Body of pancreas (tissue), 4 donors: ENCODE results near the gene DMKN.

Experiments used
- POLR2A ChIP-seq, 3 donors: fragments of 450-650 bp; IDR thresholded peaks; one replicate each; pipeline ENCODE4 v1.6.1; 2016; ENCODE audit warnings: antibody characterized with exemption in 3 of 3, mild to moderate bottlenecking in 2 of 3
- TF ChIP-seq, protein P1 (sequence below), 7 experiments: fragments of 450-650 bp in 4 of 7; fragments of 200-600 bp in 3 of 7; sonication (generic) in 3 of 7; IDR thresholded peaks; one replicate each; pipeline ENCODE4 v1.5.1; 2016 to 2019; ENCODE audit warnings: antibody characterized with exemption in 7 of 7

DNA sequence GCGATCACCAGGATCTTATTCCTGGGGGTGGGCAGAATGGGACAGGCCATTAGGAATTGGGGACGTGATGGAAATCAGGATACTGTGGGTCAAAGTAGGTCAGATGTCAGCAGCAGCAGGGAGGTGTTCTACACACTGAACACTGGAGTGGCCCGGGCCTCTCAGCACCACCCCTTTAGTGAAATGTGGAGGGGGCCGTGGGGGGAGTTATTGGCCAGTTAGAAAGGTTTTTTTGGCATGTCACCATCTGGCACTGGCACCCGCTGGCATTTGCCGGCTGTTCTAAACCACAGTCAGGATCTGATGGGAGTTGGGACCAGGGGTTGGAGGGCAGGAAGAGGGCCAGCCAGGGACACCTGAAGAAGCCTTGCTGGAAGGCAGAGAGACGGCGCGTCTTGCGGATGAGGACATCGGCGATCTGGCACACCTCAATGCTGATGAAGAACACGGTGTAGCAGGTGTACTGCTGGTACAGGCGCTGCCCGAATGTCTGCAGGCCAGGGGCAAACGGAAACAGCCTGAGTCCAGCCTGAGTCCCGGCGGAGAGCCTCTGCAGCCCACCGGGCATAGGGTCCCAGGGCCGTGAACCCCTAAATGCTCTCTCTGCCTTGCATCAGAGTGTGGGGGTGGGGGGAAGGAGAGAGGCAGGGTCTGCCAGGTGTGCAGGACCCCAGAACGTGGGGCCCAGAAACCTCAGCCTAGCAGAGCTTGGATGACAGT lies 37.8 kb upstream of the DMKN start:
- TF ChIP-seq, protein P1, sequence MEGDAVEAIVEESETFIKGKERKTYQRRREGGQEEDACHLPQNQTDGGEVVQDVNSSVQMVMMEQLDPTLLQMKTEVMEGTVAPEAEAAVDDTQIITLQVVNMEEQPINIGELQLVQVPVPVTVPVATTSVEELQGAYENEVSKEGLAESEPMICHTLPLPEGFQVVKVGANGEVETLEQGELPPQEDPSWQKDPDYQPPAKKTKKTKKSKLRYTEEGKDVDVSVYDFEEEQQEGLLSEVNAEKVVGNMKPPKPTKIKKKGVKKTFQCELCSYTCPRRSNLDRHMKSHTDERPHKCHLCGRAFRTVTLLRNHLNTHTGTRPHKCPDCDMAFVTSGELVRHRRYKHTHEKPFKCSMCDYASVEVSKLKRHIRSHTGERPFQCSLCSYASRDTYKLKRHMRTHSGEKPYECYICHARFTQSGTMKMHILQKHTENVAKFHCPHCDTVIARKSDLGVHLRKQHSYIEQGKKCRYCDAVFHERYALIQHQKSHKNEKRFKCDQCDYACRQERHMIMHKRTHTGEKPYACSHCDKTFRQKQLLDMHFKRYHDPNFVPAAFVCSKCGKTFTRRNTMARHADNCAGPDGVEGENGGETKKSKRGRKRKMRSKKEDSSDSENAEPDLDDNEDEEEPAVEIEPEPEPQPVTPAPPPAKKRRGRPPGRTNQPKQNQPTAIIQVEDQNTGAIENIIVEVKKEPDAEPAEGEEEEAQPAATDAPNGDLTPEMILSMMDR (IDR thresholded peaks at IDR 0.05) = no peak
- no peak for TF ChIP-seq POLR2A (IDR thresholded peaks at IDR 0.05)
